ENCODE data around the gene CAMTA1.

DNA sequence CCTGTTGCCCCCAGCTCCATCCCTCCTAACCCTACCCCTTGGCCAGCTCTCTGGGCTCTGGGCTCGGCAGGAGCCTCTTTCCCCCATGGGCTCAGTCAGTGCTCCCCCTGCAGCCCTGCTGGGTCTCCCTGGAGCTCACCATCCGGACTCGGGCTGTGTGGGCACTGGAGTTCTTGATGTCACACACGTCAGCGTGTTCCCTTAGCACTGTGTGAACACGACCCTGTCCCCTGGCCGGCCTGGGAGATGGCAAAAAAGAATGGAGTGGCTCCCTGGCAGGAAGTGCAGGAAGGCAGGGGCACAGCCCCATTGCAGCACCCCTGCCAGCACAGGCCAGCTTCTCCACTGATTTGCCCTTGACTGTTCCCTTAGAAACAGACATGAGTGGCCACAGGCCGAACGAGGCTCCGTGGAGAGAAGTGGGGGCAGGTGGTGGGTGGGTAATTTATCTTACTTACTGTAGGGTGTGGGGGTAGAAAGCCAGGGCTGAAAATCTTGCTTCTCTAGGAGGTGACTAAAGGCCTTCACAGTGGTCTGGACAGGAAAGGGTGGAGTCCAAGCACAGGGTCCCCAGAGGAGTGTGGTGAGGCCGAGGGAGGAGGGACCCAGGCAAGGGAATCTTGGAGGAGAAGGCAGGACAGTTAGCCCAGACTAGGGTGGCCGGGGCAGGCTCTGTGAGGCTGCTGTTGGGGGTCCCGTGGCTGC, 604.1 kb downstream of the CAMTA1 start:
- TF ChIP-seq, protein P1, sequence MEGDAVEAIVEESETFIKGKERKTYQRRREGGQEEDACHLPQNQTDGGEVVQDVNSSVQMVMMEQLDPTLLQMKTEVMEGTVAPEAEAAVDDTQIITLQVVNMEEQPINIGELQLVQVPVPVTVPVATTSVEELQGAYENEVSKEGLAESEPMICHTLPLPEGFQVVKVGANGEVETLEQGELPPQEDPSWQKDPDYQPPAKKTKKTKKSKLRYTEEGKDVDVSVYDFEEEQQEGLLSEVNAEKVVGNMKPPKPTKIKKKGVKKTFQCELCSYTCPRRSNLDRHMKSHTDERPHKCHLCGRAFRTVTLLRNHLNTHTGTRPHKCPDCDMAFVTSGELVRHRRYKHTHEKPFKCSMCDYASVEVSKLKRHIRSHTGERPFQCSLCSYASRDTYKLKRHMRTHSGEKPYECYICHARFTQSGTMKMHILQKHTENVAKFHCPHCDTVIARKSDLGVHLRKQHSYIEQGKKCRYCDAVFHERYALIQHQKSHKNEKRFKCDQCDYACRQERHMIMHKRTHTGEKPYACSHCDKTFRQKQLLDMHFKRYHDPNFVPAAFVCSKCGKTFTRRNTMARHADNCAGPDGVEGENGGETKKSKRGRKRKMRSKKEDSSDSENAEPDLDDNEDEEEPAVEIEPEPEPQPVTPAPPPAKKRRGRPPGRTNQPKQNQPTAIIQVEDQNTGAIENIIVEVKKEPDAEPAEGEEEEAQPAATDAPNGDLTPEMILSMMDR (IDR thresholded peaks at IDR 0.05 in 2 of 3, conservative IDR thresholded peaks at IDR 0.05 in 1 of 3; ENCODE audit: insufficient read depth in 2 of 3, low read depth in 1 of 3, low read length in 3 of 3): no peak
- TF ChIP-seq POLR2AphosphoS5 (IDR thresholded peaks at IDR 0.05; ENCODE audit: control insufficient read depth, insufficient read depth, low read depth, low read length) (no peak), KAT8 (IDR thresholded peaks at IDR 0.05; ENCODE audit: low read depth) (no peak), NR4A1 (CRISPR knock-in tag; IDR thresholded peaks at IDR 0.05) (no peak), NR4A1 (tag; IDR thresholded peaks at IDR 0.05) (no peak)
- TF ChIP-seq, protein P2, sequence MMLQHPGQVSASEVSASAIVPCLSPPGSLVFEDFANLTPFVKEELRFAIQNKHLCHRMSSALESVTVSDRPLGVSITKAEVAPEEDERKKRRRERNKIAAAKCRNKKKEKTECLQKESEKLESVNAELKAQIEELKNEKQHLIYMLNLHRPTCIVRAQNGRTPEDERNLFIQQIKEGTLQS (IDR thresholded peaks at IDR 0.05): no peak
- TF ChIP-seq, protein P2 (CRISPR knock-in tag; conservative IDR thresholded peaks at IDR 0.05): no peak
- TF ChIP-seq, protein P3, sequence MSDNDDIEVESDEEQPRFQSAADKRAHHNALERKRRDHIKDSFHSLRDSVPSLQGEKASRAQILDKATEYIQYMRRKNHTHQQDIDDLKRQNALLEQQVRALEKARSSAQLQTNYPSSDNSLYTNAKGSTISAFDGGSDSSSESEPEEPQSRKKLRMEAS (CRISPR knock-in tag; IDR thresholded peaks at IDR 0.05): no peak
